ENCODE results near the gene INSC.

INSC gene

GRCh38 chr11:15222777-15223176 is 108.1 kb downstream of the INSC start:
- DNase-seq (ENCODE audit: low read depth in 2 of 2) = no peak

GRCh38 chr11:15223318-15223717 is 108.6 kb downstream of the INSC start:
- DNase-seq (ENCODE audit: low read depth in 2 of 2) = no peak

GRCh38 chr11:15224466-15224865 is 109.7 kb downstream of the INSC start:
- no peak for DNase-seq (ENCODE audit: low read depth in 2 of 2)

- no peak for DNase-seq (ENCODE audit: low read depth in 2 of 2)
Measured at GRCh38 chr11:15227011-15227410, 112.3 kb downstream of the INSC start.

GRCh38 chr11:15228331-15228849 is 113.7 kb downstream of the INSC start:
- DNase-seq (ENCODE audit: low read depth in 2 of 2) = no peak

- no peak for DNase-seq (ENCODE audit: low read depth in 2 of 2)
Measured at GRCh38 chr11:15229069-15229468, 114.3 kb downstream of the INSC start.

GRCh38 chr11:15232496-15232895 is 117.8 kb downstream of the INSC start:
- DNase-seq (ENCODE audit: low read depth in 2 of 2) = no peak

- no peak for DNase-seq (ENCODE audit: low read depth in 2 of 2)
Measured at GRCh38 chr11:15233371-15234165, 118.8 kb downstream of the INSC start.

GRCh38 chr11:15234796-15235195 is 120.1 kb downstream of the INSC start:
- DNase-seq (ENCODE audit: low read depth in 2 of 2) = no peak

- DNase-seq (ENCODE audit: low read depth in 2 of 2) = no peak
Measured at GRCh38 chr11:15236559-15236958, 121.8 kb downstream of the INSC start.

GRCh38 chr11:15238856-15239255 is 124.1 kb downstream of the INSC start:
- DNase-seq (ENCODE audit: low read depth in 2 of 2) = no peak

- no peak for DNase-seq (ENCODE audit: low read depth in 2 of 2)
Measured at GRCh38 chr11:15248749-15249148, 134.0 kb downstream of the INSC start.

- no peak for DNase-seq (ENCODE audit: low read depth in 2 of 2)
Measured at GRCh38 chr11:15258433-15259165, 143.9 kb downstream of the INSC start.

- no peak for DNase-seq (ENCODE audit: low read depth in 2 of 2)
Measured at GRCh38 chr11:15266999-15267398, 152.3 kb downstream of the INSC start.

- no peak for DNase-seq (ENCODE audit: low read depth in 2 of 2)
Measured at GRCh38 chr11:15268598-15268997, 153.9 kb downstream of the INSC start.

GRCh38 chr11:15275141-15275540 is 160.4 kb downstream of the INSC start:
- DNase-seq (ENCODE audit: low read depth in 2 of 2) = no peak

- no peak for DNase-seq (ENCODE audit: low read depth in 2 of 2)
Measured at GRCh38 chr11:15276621-15277020, 161.9 kb downstream of the INSC start.

GRCh38 chr11:15278128-15278527 is 163.4 kb downstream of the INSC start:
- DNase-seq (ENCODE audit: low read depth in 2 of 2) = no peak

- no peak for DNase-seq (ENCODE audit: low read depth in 2 of 2)
Measured at GRCh38 chr11:15280393-15280792, 165.7 kb downstream of the INSC start.

GRCh38 chr11:15282754-15283153 is 168.0 kb downstream of the INSC start:
- DNase-seq (ENCODE audit: low read depth in 2 of 2) = no peak

GRCh38 chr11:15286465-15286864 is 171.7 kb downstream of the INSC start:
- DNase-seq (ENCODE audit: low read depth in 2 of 2) = no peak

GRCh38 chr11:15288863-15289262 is 174.1 kb downstream of the INSC start:
- no peak for DNase-seq (ENCODE audit: low read depth in 2 of 2)

- no peak for DNase-seq (ENCODE audit: low read depth in 2 of 2)
Measured at GRCh38 chr11:15289723-15290122, 175.0 kb downstream of the INSC start.
